SK-N-SH (cell line): Measurements from ENCODE around the gene TPP2.

Experiments used
- ELF1 ChIP-seq: IDR thresholded peaks from 2 replicates; pipeline ENCODE4 v1.4.0; 2012
- EP300 ChIP-seq, 2 experiments: IDR thresholded peaks; 2 replicates each; pipeline versions ENCODE4 v1.4.0 to v1.6.1; 2012; ENCODE audit warnings: borderline replicate concordance in 1 of 2, low read depth in 1 of 2, low read length in 1 of 2
- FOXM1 ChIP-seq: IDR thresholded peaks from 2 replicates; pipeline ENCODE4 v1.4.0; 2012; ENCODE audit warnings: low read depth, mild to moderate bottlenecking
- MAX ChIP-seq: IDR thresholded peaks from 2 replicates; pipeline ENCODE4 v1.4.0; 2012; ENCODE audit warnings: low read depth
- NFIC ChIP-seq: IDR thresholded peaks from 2 replicates; pipeline ENCODE4 v1.4.0; 2012; ENCODE audit warnings: borderline replicate concordance
- NRF1 ChIP-seq: IDR thresholded peaks from 2 replicates; pipeline ENCODE4 v1.6.1; 2012; ENCODE audit warnings: low read depth, mild to moderate bottlenecking, low read length
- POLR2AphosphoS5 ChIP-seq: IDR thresholded peaks from 2 replicates; pipeline ENCODE4 v1.6.1; 2012; ENCODE audit warnings: low read depth, low read length
- SIN3A ChIP-seq: IDR thresholded peaks from 2 replicates; pipeline ENCODE4 v1.6.1; 2012; ENCODE audit warnings: low read depth, mild to moderate bottlenecking, low read length, moderate library complexity, borderline replicate concordance
- SMC3 ChIP-seq: IDR thresholded peaks from 2 replicates; pipeline ENCODE4 v1.6.1; 2012; ENCODE audit warnings: low read depth, low read length, improper control_type of control experiment
- ZBTB33 ChIP-seq: IDR thresholded peaks from 2 replicates; pipeline ENCODE4 v1.4.0; 2012; ENCODE audit warnings: low read depth, borderline replicate concordance
- TF ChIP-seq, protein P1 (sequence below): fragments of 200-600 bp; sonication (generic); IDR thresholded peaks from 2 replicates; pipeline ENCODE4 v1.6.1; 2017; ENCODE audit warnings: antibody characterized with exemption, mild to moderate bottlenecking, moderate library complexity
- TF ChIP-seq, protein P2 (sequence below): fragments of 150-350 bp; IDR thresholded peaks from 2 replicates; pipeline ENCODE4 v1.6.1; 2016; ENCODE audit warnings: mild to moderate bottlenecking, low read depth, low read length
- TF ChIP-seq, protein P3 (sequence below): IDR thresholded peaks from 2 replicates; pipeline ENCODE4 v1.6.1; 2012; ENCODE audit warnings: mild to moderate bottlenecking, low read depth, low read length, moderate library complexity

- TF ChIP-seq, protein P1, sequence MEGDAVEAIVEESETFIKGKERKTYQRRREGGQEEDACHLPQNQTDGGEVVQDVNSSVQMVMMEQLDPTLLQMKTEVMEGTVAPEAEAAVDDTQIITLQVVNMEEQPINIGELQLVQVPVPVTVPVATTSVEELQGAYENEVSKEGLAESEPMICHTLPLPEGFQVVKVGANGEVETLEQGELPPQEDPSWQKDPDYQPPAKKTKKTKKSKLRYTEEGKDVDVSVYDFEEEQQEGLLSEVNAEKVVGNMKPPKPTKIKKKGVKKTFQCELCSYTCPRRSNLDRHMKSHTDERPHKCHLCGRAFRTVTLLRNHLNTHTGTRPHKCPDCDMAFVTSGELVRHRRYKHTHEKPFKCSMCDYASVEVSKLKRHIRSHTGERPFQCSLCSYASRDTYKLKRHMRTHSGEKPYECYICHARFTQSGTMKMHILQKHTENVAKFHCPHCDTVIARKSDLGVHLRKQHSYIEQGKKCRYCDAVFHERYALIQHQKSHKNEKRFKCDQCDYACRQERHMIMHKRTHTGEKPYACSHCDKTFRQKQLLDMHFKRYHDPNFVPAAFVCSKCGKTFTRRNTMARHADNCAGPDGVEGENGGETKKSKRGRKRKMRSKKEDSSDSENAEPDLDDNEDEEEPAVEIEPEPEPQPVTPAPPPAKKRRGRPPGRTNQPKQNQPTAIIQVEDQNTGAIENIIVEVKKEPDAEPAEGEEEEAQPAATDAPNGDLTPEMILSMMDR: no peak
- TF ChIP-seq ZBTB33 (no peak), NRF1 (no peak), POLR2AphosphoS5 (no peak), EP300 (IDR thresholded peaks at IDR 0.05; ENCODE audit: borderline replicate concordance in 1 of 2, low read depth in 1 of 2, low read length in 1 of 2) (no peak), SMC3 (no peak), MAX (no peak), SIN3A (no peak), NFIC (no peak), FOXM1 (no peak), ELF1 (no peak)
- TF ChIP-seq, protein P2, sequence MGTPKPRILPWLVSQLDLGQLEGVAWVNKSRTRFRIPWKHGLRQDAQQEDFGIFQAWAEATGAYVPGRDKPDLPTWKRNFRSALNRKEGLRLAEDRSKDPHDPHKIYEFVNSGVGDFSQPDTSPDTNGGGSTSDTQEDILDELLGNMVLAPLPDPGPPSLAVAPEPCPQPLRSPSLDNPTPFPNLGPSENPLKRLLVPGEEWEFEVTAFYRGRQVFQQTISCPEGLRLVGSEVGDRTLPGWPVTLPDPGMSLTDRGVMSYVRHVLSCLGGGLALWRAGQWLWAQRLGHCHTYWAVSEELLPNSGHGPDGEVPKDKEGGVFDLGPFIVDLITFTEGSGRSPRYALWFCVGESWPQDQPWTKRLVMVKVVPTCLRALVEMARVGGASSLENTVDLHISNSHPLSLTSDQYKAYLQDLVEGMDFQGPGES: no peak
- TF ChIP-seq, protein P3, sequence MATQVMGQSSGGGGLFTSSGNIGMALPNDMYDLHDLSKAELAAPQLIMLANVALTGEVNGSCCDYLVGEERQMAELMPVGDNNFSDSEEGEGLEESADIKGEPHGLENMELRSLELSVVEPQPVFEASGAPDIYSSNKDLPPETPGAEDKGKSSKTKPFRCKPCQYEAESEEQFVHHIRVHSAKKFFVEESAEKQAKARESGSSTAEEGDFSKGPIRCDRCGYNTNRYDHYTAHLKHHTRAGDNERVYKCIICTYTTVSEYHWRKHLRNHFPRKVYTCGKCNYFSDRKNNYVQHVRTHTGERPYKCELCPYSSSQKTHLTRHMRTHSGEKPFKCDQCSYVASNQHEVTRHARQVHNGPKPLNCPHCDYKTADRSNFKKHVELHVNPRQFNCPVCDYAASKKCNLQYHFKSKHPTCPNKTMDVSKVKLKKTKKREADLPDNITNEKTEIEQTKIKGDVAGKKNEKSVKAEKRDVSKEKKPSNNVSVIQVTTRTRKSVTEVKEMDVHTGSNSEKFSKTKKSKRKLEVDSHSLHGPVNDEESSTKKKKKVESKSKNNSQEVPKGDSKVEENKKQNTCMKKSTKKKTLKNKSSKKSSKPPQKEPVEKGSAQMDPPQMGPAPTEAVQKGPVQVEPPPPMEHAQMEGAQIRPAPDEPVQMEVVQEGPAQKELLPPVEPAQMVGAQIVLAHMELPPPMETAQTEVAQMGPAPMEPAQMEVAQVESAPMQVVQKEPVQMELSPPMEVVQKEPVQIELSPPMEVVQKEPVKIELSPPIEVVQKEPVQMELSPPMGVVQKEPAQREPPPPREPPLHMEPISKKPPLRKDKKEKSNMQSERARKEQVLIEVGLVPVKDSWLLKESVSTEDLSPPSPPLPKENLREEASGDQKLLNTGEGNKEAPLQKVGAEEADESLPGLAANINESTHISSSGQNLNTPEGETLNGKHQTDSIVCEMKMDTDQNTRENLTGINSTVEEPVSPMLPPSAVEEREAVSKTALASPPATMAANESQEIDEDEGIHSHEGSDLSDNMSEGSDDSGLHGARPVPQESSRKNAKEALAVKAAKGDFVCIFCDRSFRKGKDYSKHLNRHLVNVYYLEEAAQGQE: no peak
Measured at GRCh38 chr13:102651392-102651791, 54.6 kb downstream of the TPP2 start.
